ENCODE measurements around the gene FAM110A. TPM values are rescaled to one million over a fixed set of nuclear protein-coding genes. Genes with fewer than 3 reads are reported as not detected.

The FAM110A gene
- total RNA-seq, 2 donors from 2014 or later: 7.0 to 8.2 TPM

- 57 to 71% methylated on average over 9 to 10 of the region's 10 CpGs for WGBS, 2 donors
- Histone ChIP-seq H3K27me3 (no peaks in the 10 kb centered on the region), H3K36me3 (replicated peaks in 1 of 2; ENCODE audit: insufficient read depth in 1 of 2, low read depth in 2 of 2) (no peaks in the 10 kb centered on the region), H3K9me3 (no peaks in the 10 kb centered on the region), H3K4me3 (no peak overlapping the region), H3K27ac (no peak overlapping the region), H3K4me1 (no peaks in the 10 kb centered on the region)
- ATAC-seq (no peak), DNase-seq (no peak)
- intact Hi-C loops (cut with DNase I): no loop called here
- TF ChIP-seq CTCF (IDR thresholded peaks at IDR 0.05) (no peak), POLR2A (IDR thresholded peaks at IDR 0.05) (no peak)
These were observed 40.5 kb downstream of the FAM110A start for GRCh38 chr20:873875-874607.

GRCh38 chr20:875115-875514, 41.6 kb downstream of the FAM110A start:
- Histone ChIP-seq H3K9me3 (no peaks in the 10 kb centered on the region), H3K27me3 (no peaks in the 10 kb centered on the region), H3K4me1 (no peaks in the 10 kb centered on the region), H3K36me3 (replicated peaks in 1 of 2; ENCODE audit: insufficient read depth in 1 of 2, low read depth in 2 of 2) (no peaks in the 10 kb centered on the region), H3K4me3 (no peak overlapping the region), H3K27ac (no peak overlapping the region)
- intact Hi-C loops (cut with DNase I): no loop called here
- ATAC-seq (no peak), DNase-seq (no peak)
- 80 to 82% methylated on average over 3 to 4 of the region's 4 CpGs for WGBS, 2 donors
- no peak for TF ChIP-seq CTCF (IDR thresholded peaks at IDR 0.05)
- no peak for TF ChIP-seq POLR2A (IDR thresholded peaks at IDR 0.05)

GRCh38 chr20:877814-878213, 44.3 kb downstream of the FAM110A start:
- Histone ChIP-seq H3K27ac (no peak overlapping the region), H3K4me3 (no peak overlapping the region), H3K9me3 (no peaks in the 10 kb centered on the region), H3K36me3 (replicated peaks in 1 of 2; ENCODE audit: insufficient read depth in 1 of 2, low read depth in 2 of 2) (no peaks in the 10 kb centered on the region), H3K4me1 (no peaks in the 10 kb centered on the region), H3K27me3 (no peaks in the 10 kb centered on the region)
- TF ChIP-seq CTCF (IDR thresholded peaks at IDR 0.05): no peak
- no peak for TF ChIP-seq POLR2A (IDR thresholded peaks at IDR 0.05)
- no peak for ATAC-seq
- WGBS, 2 donors: 70 to 83% methylated on average over 3 to 7 of the region's 7 CpGs
- DNase-seq: no peak
- intact Hi-C loops (cut with DNase I): no loop called here

- Histone ChIP-seq H3K36me3 (replicated peaks in 1 of 2; ENCODE audit: insufficient read depth in 1 of 2, low read depth in 2 of 2) (no peaks in the 10 kb centered on the region), H3K9me3 (no peaks in the 10 kb centered on the region), H3K27ac (no peak overlapping the region), H3K4me3 (no peak overlapping the region), H3K4me1 (no peaks in the 10 kb centered on the region), H3K27me3 (no peaks in the 10 kb centered on the region)
- intact Hi-C loops (cut with DNase I): no loop called here
- DNase-seq (no peak), ATAC-seq (no peak)
- WGBS, 2 donors: 54 to 58% methylated on average over 9 of the region's 9 CpGs
- TF ChIP-seq POLR2A (IDR thresholded peaks at IDR 0.05) (no peak), CTCF (IDR thresholded peaks at IDR 0.05) (no peak)
These were observed 45.2 kb downstream of the FAM110A start for GRCh38 chr20:878511-879307.

Data from body of pancreas (tissue), 4 donors.